H1 (cell line): ENCODE data around the gene TMEM200C. TPM values are rescaled to one million over a fixed set of nuclear protein-coding genes. Genes with fewer than 3 reads are reported as not detected.
A peak's percentile ranks its signal among the peaks of the same experiment; 100 is the strongest.

Experiments
- CTCF ChIA-PET: fragments of 300-600 bp; sonication (Branson Sonifier 250); formaldehyde crosslinking; loops from one replicate; lab custom pipeline; 2021; ENCODE audit not compliant: partially characterized antibody; lab: Charles Lee
- POLR2A ChIA-PET: fragments of 300-600 bp; sonication (Branson Sonifier 250); formaldehyde crosslinking; loops from one replicate; lab custom pipeline; 2021; ENCODE audit warnings: inconsistent platforms; ENCODE audit not compliant: partially characterized antibody; lab: Charles Lee
- DNase-seq, 2 experiments: peaks; one replicate each; pipeline versions ENCODE4 v3.0.0 to v3.0.0-alpha.2; 2010 to 2022; ENCODE audit warnings: low spot score in 2 of 2, low read depth in 1 of 2, mixed read lengths in 1 of 2
- FAIRE-seq: peaks from 2 replicates; lab custom pipeline; 2011; peaks lifted over from hg19 to GRCh38; lab: Jason Lieb, UNC
- H2AFZ ChIP-seq: 2 replicates; pipeline ENCODE4 v1.8.1; 2012; ENCODE audit warnings: low read length, inconsistent platforms
- H2AK5ac ChIP-seq: 2 replicates; pipeline ENCODE4 v1.6.1; 2013; ENCODE audit warnings: low read depth, low read length
- H2BK120ac ChIP-seq: replicated peaks from 2 replicates; pipeline ENCODE3; 2013; ENCODE audit warnings: low read depth, low read length, inconsistent platforms
- H2BK12ac ChIP-seq: 2 replicates; pipeline ENCODE4 v1.6.1; 2013; ENCODE audit warnings: low read depth, low read length
- H2BK15ac ChIP-seq: 2 replicates; pipeline ENCODE4 v1.6.1; 2013; ENCODE audit warnings: low read length
- H2BK20ac ChIP-seq: 2 replicates; pipeline ENCODE4 v1.6.1; 2013; ENCODE audit warnings: low read length
- H2BK5ac ChIP-seq: 2 replicates; pipeline ENCODE4 v1.6.1; 2013; ENCODE audit warnings: low read depth, low read length
- H3K14ac ChIP-seq: 2 replicates; pipeline ENCODE4 v1.6.1; 2013; ENCODE audit warnings: inconsistent platforms; ENCODE audit not compliant: insufficient read length
- H3K18ac ChIP-seq: 2 replicates; pipeline ENCODE4 v1.6.1; 2013; ENCODE audit warnings: low read length; ENCODE audit errors: extremely low read depth
- H3K23ac ChIP-seq: 2 replicates; pipeline ENCODE4 v1.6.1; 2013; ENCODE audit warnings: inconsistent platforms; ENCODE audit not compliant: insufficient read length
- H3K23me2 ChIP-seq: 2 replicates; pipeline ENCODE4 v1.6.1; 2013; ENCODE audit warnings: low read depth, low read length
- H3K27ac ChIP-seq: 2 replicates; pipeline ENCODE4 v1.6.1; 2011; ENCODE audit warnings: low read depth, low read length, inconsistent platforms
- H3K27me3 ChIP-seq, 4 experiments: replicated peaks in 1 of 4; 1 replicate in 1 of 4; 2 replicates in 3 of 4; pipeline versions ENCODE4 v1.6.1 to v1.8.1; 2011 to 2013; ENCODE audit warnings: low read length in 3 of 4, mild to moderate bottlenecking in 3 of 4, inconsistent platforms in 2 of 4, mixed read lengths in 2 of 4, moderate library complexity in 1 of 4; ENCODE audit not compliant: control insufficient read depth in 3 of 4, insufficient read depth in 3 of 4; ENCODE audit errors: extremely low read depth in 1 of 4
- H3K36me3 ChIP-seq, 4 experiments: 2 replicates each; pipeline versions ENCODE4 v1.6.1 to v1.8.1; 2011 to 2013; ENCODE audit warnings: mild to moderate bottlenecking in 4 of 4, low read length in 3 of 4, moderate library complexity in 2 of 4, control low read depth in 1 of 4, inconsistent platforms in 1 of 4; ENCODE audit not compliant: insufficient read depth in 4 of 4, control insufficient read depth in 2 of 4
- H3K4ac ChIP-seq: replicated peaks from 2 replicates; pipeline ENCODE3; 2013; ENCODE audit warnings: low read length, low read depth, mixed read lengths, inconsistent platforms; ENCODE audit not compliant: insufficient read length
- H3K4me1 ChIP-seq, 4 experiments: replicated peaks in 1 of 4; 1 replicate in 1 of 4; 2 replicates in 3 of 4; pipeline versions ENCODE4 v1.6.1 to v1.8.1; 2011 to 2013; ENCODE audit warnings: low read length in 3 of 4, inconsistent platforms in 2 of 4, mixed read lengths in 1 of 4; ENCODE audit not compliant: insufficient read depth in 4 of 4, control insufficient read depth in 3 of 4
- H3K4me2 ChIP-seq, 2 experiments: 2 replicates each; pipeline versions ENCODE4 v1.6.1 to v1.8.1; 2011 to 2013; ENCODE audit warnings: low read depth in 2 of 2, low read length in 2 of 2, control low read depth in 1 of 2, inconsistent platforms in 1 of 2, mild to moderate bottlenecking in 1 of 2; ENCODE audit not compliant: insufficient read depth in 1 of 2
- H3K4me3 ChIP-seq, 4 experiments: fragments of 200-600, 300-600 bp in 1 of 4; sonication (generic), shearing (Covaris generic), sonication (Bioruptor Twin) in 1 of 4; 2 replicates each; pipeline versions ENCODE4 v1.5.1 to v1.8.1; 2011 to 2016; ENCODE audit warnings: low read length in 4 of 4, low read depth in 3 of 4, control low read depth in 2 of 4, inconsistent platforms in 2 of 4, mild to moderate bottlenecking in 2 of 4, mixed read lengths in 1 of 4, moderate library complexity in 1 of 4; ENCODE audit not compliant: insufficient read depth in 2 of 4; ENCODE audit errors: extremely low read depth in 1 of 4
- H3K56ac ChIP-seq: replicated peaks from 2 replicates; pipeline ENCODE3; 2013; ENCODE audit warnings: low read depth, mild to moderate bottlenecking, mixed read lengths, low read length, inconsistent platforms; ENCODE audit not compliant: insufficient read length
- H3K79me1 ChIP-seq: 2 replicates; pipeline ENCODE4 v1.6.1; 2013; ENCODE audit warnings: low read depth, low read length, control low read depth
- H3K79me2 ChIP-seq, 2 experiments: 2 replicates each; pipeline versions ENCODE4 v1.6.1 to v1.8.1; 2012 to 2013; ENCODE audit warnings: low read length in 2 of 2, mild to moderate bottlenecking in 2 of 2, inconsistent platforms in 1 of 2; ENCODE audit not compliant: insufficient read depth in 2 of 2, control insufficient read depth in 1 of 2
- H3K9ac ChIP-seq, 4 experiments: replicated peaks in 1 of 4; 1 replicate in 1 of 4; 2 replicates in 3 of 4; pipeline versions ENCODE4 v1.6.1 to v1.8.1; 2011 to 2013; ENCODE audit warnings: low read depth in 3 of 4, low read length in 3 of 4, control low read depth in 2 of 4, mild to moderate bottlenecking in 2 of 4, moderate library complexity in 2 of 4, inconsistent platforms in 1 of 4; ENCODE audit errors: extremely low read depth in 1 of 4
- H3K9me3 ChIP-seq, 2 experiments: 2 replicates each; pipeline versions ENCODE4 v1.6.1 to v1.8.1; 2012 to 2013; ENCODE audit warnings: mild to moderate bottlenecking in 2 of 2, moderate library complexity in 2 of 2, control low read depth in 1 of 2, inconsistent platforms in 1 of 2, low read depth in 1 of 2, low read length in 1 of 2, mixed read lengths in 1 of 2; ENCODE audit not compliant: insufficient read depth in 2 of 2
- H4K20me1 ChIP-seq, 2 experiments: replicated peaks in 1 of 2; 2 replicates each; pipeline versions ENCODE3 to v1.8.1; 2011 to 2013; ENCODE audit warnings: inconsistent platforms in 2 of 2, low read length in 2 of 2, mild to moderate bottlenecking in 1 of 2; ENCODE audit not compliant: insufficient read depth in 2 of 2, control insufficient read depth in 1 of 2
- H4K5ac ChIP-seq: 2 replicates; pipeline ENCODE4 v1.6.1; 2013; ENCODE audit warnings: low read length, low read depth, mixed read lengths, inconsistent platforms; ENCODE audit not compliant: insufficient read length
- H4K8ac ChIP-seq: 2 replicates; pipeline ENCODE4 v1.8.0; 2013; ENCODE audit warnings: mild to moderate bottlenecking, moderate library complexity, low read length, inconsistent platforms; ENCODE audit not compliant: insufficient read depth; ENCODE audit errors: extremely low read depth
- H4K91ac ChIP-seq: replicated peaks from 2 replicates; pipeline ENCODE3; 2013; ENCODE audit warnings: low read length, mixed read lengths, inconsistent platforms; ENCODE audit not compliant: insufficient read length
- CBX8 ChIP-seq: fragments of 300-800, 300-1000 bp; sonication (generic); IDR thresholded peaks from 2 replicates; pipeline ENCODE4 v1.7.1; 2016; ENCODE audit warnings: low read depth, low read length, borderline replicate concordance
- CHD2 ChIP-seq: IDR thresholded peaks from 2 replicates; pipeline ENCODE4 v1.6.1; 2012; ENCODE audit warnings: low read length, improper control_type of control experiment
- FOSL1 ChIP-seq: IDR thresholded peaks from 2 replicates; pipeline ENCODE4 v1.6.1; 2011; ENCODE audit warnings: mild to moderate bottlenecking, low read depth, low read length, moderate library complexity; ENCODE audit not compliant: insufficient read depth
- HDAC2 ChIP-seq, 2 experiments: fragments of 300-600 bp in 1 of 2; sonication (generic) in 1 of 2; IDR thresholded peaks; 2 replicates each; pipeline ENCODE4 v1.6.1; 2011 to 2012; ENCODE audit warnings: low read depth in 2 of 2, low read length in 2 of 2, mild to moderate bottlenecking in 2 of 2, moderate library complexity in 2 of 2, borderline replicate concordance in 1 of 2, inconsistent platforms in 1 of 2
- HDAC6 ChIP-seq: IDR thresholded peaks from one replicate; pipeline ENCODE4 v1.7.1; 2012; ENCODE audit warnings: low read depth, mild to moderate bottlenecking, inconsistent platforms, low read length, moderate library complexity
- KDM1A ChIP-seq: fragments of 200-600, 300-600 bp; sonication (generic); IDR thresholded peaks from 2 replicates; pipeline ENCODE4 v1.7.1; 2016; ENCODE audit warnings: mild to moderate bottlenecking, low read length, borderline replicate concordance
- RAD21 ChIP-seq, 2 experiments: IDR thresholded peaks in 1 of 2; conservative IDR thresholded peaks in 1 of 2; 2 replicates each; pipeline ENCODE4 v1.6.1; 2011; ENCODE audit warnings: low read depth in 2 of 2, low read length in 2 of 2, improper control_type of control experiment in 1 of 2, inconsistent platforms in 1 of 2, mild to moderate bottlenecking in 1 of 2, moderate library complexity in 1 of 2
- SUZ12 ChIP-seq: fragments of 200-600 bp; sonication (generic); IDR thresholded peaks from 2 replicates; pipeline ENCODE4 v1.6.1; 2012; ENCODE audit warnings: mild to moderate bottlenecking, inconsistent platforms, low read length, moderate library complexity, mixed read lengths
- TCF12 ChIP-seq: IDR thresholded peaks from 2 replicates; pipeline ENCODE4 v1.6.1; 2011; ENCODE audit warnings: low read depth, mild to moderate bottlenecking, low read length
- WGBS, 2 experiments: shearing (Covaris generic) in 1 of 2; methylation state at CpG; one replicate each; pipeline versions ENCODE4 v1.1.6 to v1.1.7; 2013 to 2015; ENCODE audit warnings: low lambda C conversion rate in 2 of 2, mixed read lengths in 2 of 2, inconsistent platforms in 1 of 2, low coverage in 1 of 2, missing lambda C conversion rate in 1 of 2; ENCODE audit not compliant: insufficient replicate concordance in 2 of 2, insufficient coverage in 1 of 2, insufficient read length in 1 of 2; ENCODE audit errors: extremely low coverage in 1 of 2, missing lambda C conversion rate in 1 of 2; 5-methylcytosine and 5-hydroxymethylcytosine counted together
- polyA plus RNA-seq, 7 experiments: library from polyadenylated mRNA; depleted of rRNA in 3 of 7; stranded (reverse) in 5 of 7; unstranded in 2 of 7; fragments of >200 nt in 5 of 7; fragments of 200-250 nt in 2 of 7; gene quantifications; 1 replicate in 5 of 7; 2 replicates in 1 of 7; 4 replicates in 1 of 7; pipeline versions ENCODE4 v1.2.1 to v1.2.3, GENCODE V29; 2011 to 2013; ENCODE audit warnings: missing spikeins in 2 of 7, mixed read lengths in 2 of 7
- total RNA-seq: library from RNA; stranded (reverse); fragmentation: NEBNext Ultra II Directional; extraction: Animal tissue kit (Norgen Biotek cat#: 25700); gene quantifications from 2 replicates; pipeline ENCODE4 v1.2.1, GENCODE V29; 2021

Gene TMEM200C
- total and polyA plus RNA-seq, 2 of the 8 experiments (the other 6 are each of a cell fraction or from before 2014, with no cell fraction given), result 3.4 to 9.6 TPM

- ChIA-PET CTCF (interaction anchor here (0.5 to 1.2 kb wide), 2 partner anchors 17 to 192 kb away, joined by 3 to 5 read pairs; no protein-coding TSS in a partner anchor), POLR2A (interaction anchor here (1.6 kb wide), 1 partner anchor 9 kb away, joined by 4 read pairs; no protein-coding TSS in a partner anchor)
- Histone ChIP-seq H4K91ac (no peak overlapping the region), H3K4me2 (0 out of 4 replicates have a peak overlapping the region, but pooled peaks of 1 of the 2 experiments have one; percentile 5), H3K23me2 (peaks cover 5% of the 10 kb centered on the region; the same call in 1 of the 2 replicates), H3K4me3 (no peak overlapping the region), H3K79me2 (no peaks in the 10 kb centered on the region), H3K27ac (no peak overlapping the region), H4K8ac (no peak overlapping the region), H3K4me1 (peaks cover 0 to 5% (median 2%) of the 10 kb centered on the region in 4 experiments; a peak in 4 of 7 replicates), H2BK15ac (no peak overlapping the region), H2BK120ac (no peak overlapping the region), H3K27me3 (no peaks in the 10 kb centered on the region), H3K36me3 (no peaks in the 10 kb centered on the region), H3K56ac (no peak overlapping the region), H3K9me3 (no peaks in the 10 kb centered on the region), H3K4ac (no peak overlapping the region), H3K9ac (peak overlapping the region in 1 of 4 experiments; percentile 34; a peak in 1 of 7 replicates), H3K18ac (no peak overlapping the region), H4K20me1 (no peaks in the 10 kb centered on the region), H2BK12ac (no peak overlapping the region), H2BK5ac (no peak overlapping the region), H2BK20ac (no peak overlapping the region), H3K14ac (no peak overlapping the region), H2AFZ (no peak overlapping the region), H2AK5ac (no peak overlapping the region), H3K23ac (no peak overlapping the region), H3K79me1 (no peaks in the 10 kb centered on the region), H4K5ac (no peak overlapping the region)
- peak; percentile 78 for FAIRE-seq
- no peak for DNase-seq
- WGBS, 2 experiments, result 46% methylated on average over 2 of the region's 2 CpGs; no CpG with 5 or more reads in 1 of the 2 experiments
- TF ChIP-seq SUZ12 (no peak), TCF12 (no peak), RAD21 (IDR thresholded peaks at IDR 0.05 in 1 of 2, conservative IDR thresholded peaks at IDR 0.05 in 1 of 2; ENCODE audit: low read depth in 2 of 2, low read length in 2 of 2) (no peak), HDAC6 (no peak), HDAC2 (IDR thresholded peaks at IDR 0.05; ENCODE audit: borderline replicate concordance in 1 of 2, low read depth in 2 of 2, low read length in 2 of 2) (no peak), KDM1A (no peak), CHD2 (no peak), CBX8 (no peak), FOSL1 (no peak)
Measured at GRCh38 chr18:5885361-5885760, 10.0 kb downstream of the TMEM200C start.
